HG03097 (cell line): ENCODE data around the gene NEDD8.
A peak's percentile ranks its signal among the peaks of the same experiment; 100 is the strongest.
"Not testable (repeated sequence)": the region's sequence is repeated elsewhere in the genome, so short reads cannot be mapped to it uniquely, and the experiment has no call there.

ENCODE experiments used
- ATAC-seq: cut with Tn5 transposase; IDR thresholded peaks from one replicate; pipeline ENCODE4 v1.9.1; 2021; ENCODE audit not compliant: unreplicated experiment, low FRiP score

Gene NEDD8

DNA sequence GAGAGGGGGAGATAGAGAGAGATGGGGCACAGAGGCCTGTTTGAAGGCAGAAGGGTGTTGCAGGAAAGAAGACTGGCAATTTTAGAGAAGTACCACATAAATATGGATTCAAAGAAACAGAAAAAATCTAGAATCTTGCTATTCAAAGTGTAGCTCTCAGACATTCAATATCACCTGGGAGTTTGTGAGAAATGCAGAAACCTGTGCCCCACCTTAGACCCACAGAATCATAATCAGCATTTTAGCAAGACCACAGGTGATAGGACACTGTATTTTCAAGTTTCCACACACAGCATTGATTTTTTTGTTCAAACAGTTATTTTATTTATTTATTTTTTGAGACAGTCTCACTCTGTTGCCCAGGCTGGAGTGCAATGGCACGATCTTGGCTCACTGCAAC, 3.3 kb downstream of the NEDD8 start:
- no peak for ATAC-seq

DNA sequence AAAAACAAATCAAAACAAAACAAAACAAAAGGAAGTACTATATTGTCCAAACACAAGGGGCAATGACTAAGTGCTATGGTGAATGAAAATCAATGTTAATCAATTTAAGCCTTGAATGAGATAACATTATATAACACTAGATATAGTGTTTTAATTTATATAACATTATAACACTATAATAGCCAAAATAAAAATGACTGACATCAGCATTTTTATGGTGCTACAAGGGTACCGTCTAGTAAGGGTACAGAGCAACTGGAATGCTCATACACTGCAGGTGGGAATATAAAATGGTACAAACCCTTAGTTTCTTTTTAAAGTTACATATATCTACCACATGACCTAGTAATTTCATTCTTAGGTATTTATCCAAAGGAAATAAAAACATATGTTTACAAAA, 5.7 kb downstream of the NEDD8 start:
- ATAC-seq, result no peak

DNA sequence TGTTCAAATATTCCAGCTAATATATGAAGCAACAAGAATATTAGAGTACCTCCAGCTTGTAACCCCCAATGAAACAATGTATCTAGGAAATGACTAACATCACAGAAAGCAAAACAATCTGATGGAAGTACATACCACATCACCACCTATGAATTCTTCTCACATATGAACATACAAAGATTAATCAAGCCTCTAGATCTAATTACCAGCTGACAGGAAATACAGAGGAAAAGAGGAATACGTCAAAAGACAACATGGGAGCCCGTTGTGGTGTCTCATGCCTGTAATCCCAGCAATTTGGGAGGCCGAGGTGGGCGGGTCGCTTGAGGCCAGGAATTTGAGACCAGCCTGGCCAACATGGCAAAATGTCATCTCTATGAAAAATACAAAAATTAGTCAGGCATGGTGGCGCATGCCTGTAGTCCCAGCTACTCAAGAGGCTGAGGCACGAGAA, 7.5 kb downstream of the NEDD8 start:
- ATAC-seq, result no peak

DNA sequence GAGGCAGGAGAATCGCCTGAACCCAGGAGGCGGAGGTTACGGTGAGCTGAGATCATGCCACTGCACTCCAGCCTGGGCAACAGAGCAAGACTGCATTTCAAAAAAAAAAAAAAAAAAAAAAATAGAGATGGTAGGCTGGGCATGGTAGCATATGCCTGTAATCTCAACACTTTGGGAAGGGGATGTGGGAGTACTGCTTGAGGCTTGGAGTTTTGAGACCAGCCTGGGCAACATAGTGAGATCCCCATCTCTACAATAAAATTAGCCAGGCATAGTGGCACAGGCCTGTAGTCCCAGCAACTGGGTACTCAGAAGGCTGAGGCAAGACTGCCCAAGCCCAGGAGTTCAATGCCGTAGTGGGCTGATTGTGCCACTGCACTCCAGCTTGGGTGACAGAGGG, 9.2 kb downstream of the NEDD8 start:
- ATAC-seq, result not testable (repeated sequence)

DNA sequence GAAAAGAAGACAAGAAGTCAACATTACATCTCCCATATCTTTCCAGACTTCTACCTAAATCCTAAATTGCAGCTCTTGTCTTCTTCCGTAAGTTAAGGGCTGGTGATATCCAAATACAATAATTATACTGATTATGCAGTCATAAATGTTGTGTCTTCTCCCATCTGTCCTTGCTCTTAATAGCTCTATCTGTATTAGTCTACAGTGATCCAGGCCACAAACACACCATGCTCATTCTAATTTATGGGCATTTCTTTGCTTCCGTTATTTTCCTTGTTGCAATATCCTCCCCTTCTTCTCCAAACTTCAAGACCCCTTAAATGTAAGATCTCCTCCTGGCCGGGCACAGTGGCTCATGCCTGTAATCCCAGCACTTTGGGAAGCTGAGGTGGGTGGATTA, 12.6 kb downstream of the NEDD8 start:
- no peak for ATAC-seq

DNA sequence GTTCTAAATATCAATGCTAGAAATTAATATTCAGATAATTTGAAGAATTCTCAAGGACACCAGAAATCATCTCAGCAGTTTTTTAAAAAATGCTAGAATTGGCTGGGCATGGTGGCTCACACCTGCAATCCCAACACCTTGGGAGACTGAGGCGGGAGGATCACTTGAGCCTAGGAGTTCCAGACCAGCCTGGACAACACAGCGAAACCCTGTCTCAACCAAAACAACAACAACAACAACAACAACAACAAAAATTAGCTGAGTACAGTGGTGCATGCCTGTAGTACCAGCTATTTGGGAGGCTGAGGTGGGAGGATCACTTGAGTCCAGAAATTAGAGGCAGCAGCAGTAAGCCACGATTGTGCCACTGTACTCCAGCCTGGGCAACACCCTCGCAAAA, 13.1 kb downstream of the NEDD8 start:
- no peak for ATAC-seq

DNA sequence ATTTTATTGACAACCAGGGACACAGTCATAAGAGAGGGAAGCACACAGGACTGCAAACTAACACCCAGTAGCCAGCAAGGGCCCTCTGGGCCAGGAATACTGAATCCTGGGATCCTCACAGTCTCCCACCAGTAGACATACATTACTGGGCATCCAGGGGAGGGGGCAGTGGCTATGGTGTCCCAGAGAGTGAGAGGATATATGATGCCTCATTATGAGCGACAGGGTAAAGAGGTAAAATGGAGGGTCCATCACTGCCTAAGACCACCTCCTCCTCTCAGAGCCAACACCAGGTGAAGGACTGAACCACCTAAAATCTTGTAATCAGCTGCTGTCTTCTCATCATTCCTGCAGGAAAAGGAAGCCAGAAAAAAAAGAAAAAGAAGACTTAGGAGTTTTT, 15.3 kb downstream of the NEDD8 start:
- not testable (repeated sequence) for ATAC-seq

DNA sequence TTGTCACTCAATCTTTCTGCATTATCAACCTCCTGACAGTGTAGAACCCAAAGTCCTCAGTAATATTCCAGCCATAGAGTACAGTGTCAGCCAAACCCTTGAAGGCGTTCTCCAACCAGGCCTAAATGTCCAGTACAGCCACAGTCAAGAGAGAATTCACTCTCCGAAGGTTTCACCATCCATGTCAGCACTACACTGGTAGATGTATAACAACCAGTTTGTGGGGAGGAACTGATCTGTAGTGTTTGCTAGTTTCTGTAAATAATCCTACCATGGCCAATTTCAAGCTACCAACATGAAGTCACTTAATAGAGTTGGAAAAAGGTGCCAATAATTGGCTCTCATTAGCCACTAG, 15.8 kb downstream of the NEDD8 start:
- no peak for ATAC-seq

DNA sequence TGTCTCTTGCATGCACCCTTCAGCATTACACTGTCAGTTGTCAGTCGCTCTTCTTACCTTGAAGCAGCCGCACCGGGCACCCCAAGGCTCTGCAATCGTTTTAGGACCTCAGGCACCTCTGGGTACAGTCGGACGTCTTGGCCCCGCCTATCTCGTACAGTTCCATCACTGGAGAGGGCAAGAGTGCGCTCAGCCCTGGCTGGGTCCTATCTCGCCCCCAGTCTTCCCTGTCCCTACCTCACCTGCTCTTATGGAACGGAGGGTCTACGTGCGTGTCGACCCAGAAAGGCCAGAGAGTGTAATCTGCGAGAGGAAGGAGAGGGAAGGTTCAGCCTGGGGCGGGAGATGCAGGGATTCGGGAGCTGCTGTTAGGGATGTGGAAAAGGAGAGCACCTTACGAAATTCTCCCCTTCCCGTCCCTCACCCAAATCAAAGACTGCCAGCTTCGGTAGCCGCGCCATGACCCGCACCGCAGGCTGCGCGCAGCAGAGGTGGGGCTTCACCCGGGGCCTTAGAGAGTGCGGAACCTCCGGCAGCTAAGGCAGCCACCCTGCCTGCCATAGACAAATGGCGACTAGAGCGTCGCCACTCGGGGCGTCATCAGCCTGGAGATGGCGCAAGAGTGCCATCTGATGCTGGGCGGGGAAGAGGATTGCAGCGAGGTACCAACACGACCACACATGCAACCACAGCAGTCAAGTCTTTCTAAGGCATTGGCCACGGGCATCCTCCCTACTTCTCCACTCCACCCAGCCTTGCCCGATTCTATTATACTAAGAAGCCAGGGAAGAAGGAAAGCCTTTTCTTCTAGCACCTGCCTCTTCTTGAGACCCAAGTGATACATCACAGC, 16.4 kb downstream of the NEDD8 start, which contains the start of gene MDP1:
Gene MDP1, minus strand, starts transcription at position 572 of the 850 bp plus-strand sequence. Its CDS starts 111 bp downstream, at position 461.
- peak; percentile 66 for ATAC-seq

DNA sequence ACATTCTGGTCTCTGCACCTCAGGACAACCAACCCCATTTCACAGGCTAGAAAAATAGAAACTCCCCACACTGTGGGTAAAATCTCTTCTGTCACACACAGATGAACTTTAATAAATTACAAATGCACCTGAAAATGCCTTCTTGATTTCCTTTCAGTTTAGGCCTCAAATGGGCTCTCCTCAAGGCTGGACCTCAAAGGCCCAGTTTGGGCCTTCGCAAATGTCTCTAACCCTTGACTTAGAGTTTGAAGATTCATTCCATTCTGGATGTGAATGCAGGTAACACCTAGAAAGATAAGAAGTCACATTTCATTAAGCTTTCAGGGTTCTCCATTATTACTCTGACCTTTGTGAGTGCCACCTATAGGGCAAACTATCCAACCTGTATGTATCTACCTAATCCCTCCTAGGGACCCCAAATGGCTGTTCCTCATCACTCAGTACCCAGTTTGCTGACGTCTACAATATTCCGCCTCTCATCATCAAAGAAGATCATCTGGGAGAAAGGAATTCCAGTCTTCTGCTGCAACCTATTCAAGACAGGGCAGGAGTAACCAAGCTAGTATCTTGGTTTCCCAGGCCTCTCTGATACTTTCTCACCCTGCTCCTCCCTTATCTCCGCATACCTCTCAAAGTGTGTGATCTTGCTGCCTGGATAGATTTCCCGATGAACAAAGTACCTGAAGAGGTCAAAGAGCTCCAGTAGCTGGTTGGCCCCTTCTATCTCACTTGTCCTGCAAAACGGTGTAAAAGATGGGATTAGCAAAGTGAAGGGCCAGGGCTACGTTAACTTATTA, 18.1 kb downstream of the NEDD8 start:
- no peak for ATAC-seq

DNA sequence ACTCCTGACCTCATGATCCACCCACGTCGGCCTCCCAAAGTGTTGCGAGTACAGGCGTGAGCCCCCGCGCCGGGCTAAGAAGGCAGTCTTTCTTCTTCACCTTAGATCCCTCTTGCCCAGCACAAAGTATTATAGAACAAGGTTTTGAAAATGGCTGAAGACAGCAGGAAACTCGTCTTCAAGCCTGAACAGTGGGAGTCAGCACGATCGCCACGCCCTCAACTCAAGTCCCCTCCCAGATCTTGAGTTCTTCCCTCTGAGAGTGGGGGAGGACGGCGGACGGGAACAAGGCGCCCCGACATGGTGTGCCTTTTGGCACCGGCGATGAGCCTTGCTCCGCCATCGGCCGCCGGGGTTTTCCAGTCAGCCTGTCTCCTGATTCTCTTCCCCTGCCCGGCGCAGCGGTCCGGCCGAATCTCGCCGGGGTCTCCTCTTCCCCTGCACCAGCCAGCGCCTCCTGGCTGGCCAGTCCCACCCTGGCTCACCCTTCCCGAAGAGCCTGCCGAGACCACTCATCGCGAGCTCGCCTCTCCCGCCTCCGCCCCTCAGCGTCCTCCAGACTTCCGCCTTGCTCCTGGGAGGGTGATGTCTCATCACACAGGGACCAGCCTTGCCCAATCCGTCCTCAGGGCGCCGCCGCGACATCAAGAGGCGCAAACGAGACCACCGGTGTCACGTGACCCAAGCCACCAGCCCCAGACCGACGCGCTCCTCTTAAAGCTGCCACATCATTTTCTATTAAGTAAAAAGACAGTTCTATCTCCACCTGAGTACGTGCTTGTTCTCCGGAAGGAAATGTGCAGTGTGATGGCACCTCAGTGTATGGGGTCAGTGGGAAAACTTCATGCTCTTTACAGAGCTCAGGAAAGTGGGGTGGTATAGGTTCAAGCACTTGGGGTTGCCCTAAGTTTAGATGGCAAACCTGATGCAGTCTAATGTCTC, 19.0 kb downstream of the NEDD8 start, which contains the start of gene CHMP4A:
Gene CHMP4A, minus strand, starts transcription at position 565 of the 942 bp plus-strand sequence. Its CDS starts 49 bp downstream, at position 516.
- peak; percentile 70 for ATAC-seq

DNA sequence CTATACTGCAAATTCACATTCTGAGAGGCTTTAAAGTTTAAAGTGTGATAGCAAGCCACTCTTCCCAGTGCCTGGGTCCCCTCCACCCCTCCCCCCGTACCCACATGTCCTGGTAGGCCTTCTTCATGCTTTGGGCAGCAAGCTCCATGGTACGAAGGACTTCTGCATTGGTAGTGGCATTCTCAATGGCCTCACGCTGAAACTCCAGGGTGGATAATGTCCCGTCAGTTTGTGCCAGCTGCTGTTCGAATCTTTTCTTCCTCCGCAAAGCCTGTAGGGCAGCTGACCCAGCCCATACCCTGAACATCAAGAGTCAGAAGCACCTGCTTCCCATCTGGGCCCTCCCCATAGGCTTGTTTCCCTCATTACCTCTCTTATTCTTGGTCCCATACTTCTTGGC, 20.9 kb downstream of the NEDD8 start:
- ATAC-seq, result no peak

DNA sequence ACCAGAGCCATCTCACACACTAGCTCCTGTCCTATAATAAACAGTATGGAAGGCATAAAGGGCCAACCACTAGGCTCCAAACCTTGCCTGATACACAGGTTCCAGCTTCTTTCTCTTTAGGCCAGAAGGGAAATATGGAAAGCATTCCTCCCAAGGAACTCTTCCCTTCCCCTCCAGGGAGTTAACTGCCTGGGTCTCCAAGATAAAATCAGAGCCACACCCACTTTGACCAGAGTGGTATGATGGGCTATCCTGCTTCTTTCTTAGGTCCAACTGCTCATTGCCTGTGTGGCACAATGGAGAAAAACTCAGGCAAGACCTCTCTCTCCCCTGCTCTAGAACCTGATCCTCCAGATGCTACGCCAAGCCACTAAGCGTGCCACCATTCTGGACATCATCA, 24.5 kb downstream of the NEDD8 start:
- no peak for ATAC-seq

DNA sequence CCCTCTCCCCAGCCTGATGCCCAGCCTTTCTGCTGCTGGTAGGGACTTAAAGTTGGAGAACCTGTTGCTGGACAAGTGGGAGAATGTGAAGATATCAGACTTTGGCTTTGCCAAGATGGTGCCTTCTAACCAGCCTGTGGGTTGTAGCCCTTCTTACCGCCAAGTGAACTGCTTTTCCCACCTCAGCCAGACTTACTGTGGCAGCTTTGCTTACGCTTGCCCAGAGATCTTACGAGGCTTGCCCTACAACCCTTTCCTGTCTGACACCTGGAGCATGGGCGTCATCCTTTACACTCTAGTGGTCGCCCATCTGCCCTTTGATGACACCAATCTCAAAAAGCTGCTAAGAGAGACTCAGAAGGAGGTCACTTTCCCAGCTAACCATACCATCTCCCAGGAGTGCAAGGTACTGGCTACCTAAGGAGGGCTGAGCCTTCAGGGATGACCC, 25.0 kb downstream of the NEDD8 start:
- ATAC-seq, result no peak

DNA sequence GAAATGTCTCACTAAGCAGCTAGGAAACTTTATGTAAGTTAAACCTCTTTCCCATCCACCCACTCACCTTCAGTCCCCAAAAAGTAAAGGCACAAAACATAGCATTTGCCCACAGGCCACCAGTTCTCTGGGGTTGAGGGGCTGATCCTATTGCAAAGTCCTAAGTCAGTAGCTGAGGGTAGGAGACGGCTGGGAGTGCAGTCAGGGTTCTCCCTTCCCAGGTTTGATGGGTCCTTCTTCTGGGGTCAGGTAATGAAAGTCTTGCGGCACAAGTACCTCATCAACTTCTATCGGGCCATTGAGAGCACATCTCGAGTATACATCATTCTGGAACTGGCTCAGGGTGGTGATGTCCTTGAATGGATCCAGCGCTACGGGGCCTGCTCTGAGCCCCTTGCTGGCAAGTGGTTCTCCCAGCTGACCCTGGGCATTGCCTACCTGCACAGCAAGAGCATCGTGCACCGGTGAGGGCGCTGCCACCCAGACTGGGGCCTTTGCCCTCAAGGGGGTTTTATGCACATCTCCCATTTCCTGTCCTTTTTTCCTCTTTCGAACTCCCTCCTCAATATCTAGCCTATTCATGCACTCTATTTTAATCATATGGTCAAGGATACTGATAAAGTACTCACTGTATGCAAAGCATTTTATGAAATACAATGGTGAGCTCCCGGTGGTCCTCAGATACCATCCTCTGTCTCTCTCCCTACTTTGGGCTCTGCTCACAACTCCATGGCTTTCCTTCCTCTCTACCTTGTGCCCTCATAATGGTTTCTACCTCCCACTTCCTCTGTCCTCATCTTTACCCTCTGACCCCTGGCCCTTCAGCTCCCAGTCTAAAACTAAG, 25.7 kb downstream of the NEDD8 start:
- no peak for ATAC-seq

DNA sequence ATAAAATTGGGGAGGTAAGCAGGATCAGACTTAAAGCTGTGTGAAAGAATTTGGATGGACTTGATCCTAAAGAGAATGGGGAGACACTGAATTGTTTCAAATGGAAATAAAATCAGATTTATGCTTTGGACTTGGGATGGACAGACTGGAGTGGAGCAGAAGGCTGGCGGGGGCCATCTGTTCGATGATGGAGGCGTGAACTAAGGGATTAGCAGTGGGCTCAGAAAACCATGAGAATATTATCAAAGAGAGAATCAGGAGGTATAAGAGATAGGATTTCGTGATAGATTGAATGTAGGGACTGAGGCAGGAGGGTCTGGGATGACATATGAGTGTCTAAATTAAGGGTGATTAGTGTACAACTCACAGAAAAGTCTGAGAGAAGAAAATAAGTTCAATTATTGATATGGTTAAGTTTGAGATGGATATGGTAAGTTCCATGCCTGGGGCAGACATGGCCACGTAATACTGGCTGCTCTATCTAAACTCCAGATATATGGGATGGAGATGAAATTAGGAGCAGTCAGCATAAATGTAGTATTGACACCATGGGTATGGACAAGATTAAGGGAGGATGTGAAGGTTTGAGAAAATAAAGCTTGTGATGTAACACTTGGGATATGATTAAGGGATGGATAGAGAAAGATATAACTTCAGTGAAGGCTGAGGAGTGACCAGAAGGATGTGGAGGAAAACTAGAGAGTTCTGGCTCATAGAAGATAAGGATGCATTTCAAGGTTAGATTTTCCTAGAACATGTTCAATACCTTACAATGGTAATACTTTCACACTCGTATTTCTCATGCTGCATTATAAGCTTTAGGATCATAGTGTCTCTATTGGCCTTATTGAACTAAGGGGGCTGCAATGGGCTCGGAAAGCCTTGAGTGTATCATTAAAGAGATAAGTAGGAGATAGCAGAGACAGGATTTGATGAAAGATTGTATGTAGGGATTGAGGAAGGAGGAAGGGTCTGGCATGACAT, 27.7 kb downstream of the NEDD8 start:
- ATAC-seq, result no peak

DNA sequence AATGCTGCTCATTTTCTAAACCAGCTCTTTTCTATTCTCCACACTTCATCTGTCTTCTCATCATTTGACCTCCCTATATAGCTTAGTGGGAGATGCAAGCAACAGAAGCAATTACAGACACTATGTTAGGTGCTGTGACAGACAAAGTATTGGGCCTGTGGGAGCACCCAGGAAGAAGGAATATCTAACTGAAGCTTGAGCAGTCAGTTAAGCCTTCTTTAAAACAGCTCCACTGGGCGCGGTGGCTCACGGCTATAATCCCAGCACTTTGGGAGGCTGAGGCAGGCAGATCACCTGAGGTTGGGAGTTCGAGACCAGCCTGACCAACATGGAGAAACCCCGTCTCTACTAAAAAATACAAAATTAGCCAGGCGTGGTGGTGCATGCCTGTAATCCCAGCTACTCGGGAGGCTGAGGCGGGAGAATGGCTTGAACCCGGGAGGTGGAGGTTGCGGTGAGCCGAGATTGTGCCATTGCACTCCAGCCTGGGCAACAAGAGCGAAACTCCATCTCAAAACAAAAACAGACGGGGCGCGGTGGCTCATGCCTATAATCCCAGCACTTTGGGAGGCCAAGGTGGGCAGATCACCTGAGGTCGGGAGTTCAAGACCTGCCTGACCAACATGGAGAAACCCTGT, 28.8 kb downstream of the NEDD8 start:
- ATAC-seq, result not testable (repeated sequence)

DNA sequence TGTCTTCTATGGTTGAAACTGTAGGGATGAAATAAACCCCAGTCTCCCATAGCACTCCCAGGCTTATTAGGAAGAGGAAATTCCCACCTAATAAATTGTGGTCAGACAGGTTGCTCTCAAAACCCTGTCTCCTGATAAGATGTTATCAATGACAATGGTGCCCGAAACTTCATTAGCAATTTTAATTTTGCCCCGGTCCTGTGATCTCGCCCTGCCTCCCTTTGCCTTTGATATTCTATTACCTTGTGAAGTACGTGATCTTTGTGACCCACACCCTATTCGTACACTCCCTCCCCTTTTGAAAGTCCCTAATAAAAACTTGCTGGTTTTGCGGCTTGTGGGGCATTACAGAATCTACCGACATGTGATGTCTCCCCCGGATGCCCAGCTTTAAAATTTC, 29.6 kb downstream of the NEDD8 start:
- not testable (repeated sequence) for ATAC-seq
